HPDE6-E6E7 (cell line): ENCODE measurements around the gene HPS3.
"Not testable (repeated sequence)": the region's sequence is repeated elsewhere in the genome, so short reads cannot be mapped to it uniquely, and the experiment has no call there.

Experiments
- DNase-seq: peaks from one replicate; pipeline ENCODE4 v3.0.0; 2011; ENCODE audit warnings: missing footprints; ENCODE audit errors: extremely low spot score

HPS3 gene

DNA sequence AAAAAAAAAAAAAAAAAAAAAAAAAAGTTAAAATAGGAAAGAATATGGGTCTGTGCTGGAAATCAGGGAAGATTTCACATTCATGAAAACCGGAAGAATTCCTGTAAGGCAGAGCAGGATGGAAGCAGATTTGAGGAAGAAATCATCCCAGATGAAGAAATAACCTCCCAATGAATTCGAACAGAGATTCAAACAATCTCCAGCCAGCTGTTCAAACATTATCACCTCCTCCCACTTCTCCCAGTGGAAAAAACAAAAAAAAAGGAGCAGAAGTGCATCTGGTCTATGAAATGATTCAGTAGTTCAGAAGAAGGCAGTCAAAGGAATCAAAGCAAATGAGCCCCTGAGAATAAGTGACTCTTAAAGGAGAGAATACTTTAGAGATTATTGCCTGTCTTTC, 59.1 kb downstream of the HPS3 start:
- DNase-seq: no peak

DNA sequence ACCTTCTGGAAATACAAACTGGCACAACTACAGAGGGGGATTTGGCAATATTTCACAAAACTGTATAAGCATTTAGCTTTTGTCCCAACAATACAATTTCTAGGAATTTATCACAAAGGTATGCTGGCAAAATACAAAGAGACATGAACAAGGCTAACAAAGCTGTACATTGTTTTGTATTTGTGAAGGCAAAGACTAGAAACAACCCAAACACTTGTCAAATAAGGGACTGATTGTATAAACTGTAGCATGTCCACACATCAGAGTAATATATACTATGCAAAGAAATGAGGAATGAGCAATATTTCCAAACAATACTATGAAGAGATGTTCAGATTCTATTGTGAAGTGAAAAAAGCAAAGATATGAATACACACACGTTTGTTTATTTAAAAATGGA, 65.8 kb downstream of the HPS3 start:
- DNase-seq: no peak

DNA sequence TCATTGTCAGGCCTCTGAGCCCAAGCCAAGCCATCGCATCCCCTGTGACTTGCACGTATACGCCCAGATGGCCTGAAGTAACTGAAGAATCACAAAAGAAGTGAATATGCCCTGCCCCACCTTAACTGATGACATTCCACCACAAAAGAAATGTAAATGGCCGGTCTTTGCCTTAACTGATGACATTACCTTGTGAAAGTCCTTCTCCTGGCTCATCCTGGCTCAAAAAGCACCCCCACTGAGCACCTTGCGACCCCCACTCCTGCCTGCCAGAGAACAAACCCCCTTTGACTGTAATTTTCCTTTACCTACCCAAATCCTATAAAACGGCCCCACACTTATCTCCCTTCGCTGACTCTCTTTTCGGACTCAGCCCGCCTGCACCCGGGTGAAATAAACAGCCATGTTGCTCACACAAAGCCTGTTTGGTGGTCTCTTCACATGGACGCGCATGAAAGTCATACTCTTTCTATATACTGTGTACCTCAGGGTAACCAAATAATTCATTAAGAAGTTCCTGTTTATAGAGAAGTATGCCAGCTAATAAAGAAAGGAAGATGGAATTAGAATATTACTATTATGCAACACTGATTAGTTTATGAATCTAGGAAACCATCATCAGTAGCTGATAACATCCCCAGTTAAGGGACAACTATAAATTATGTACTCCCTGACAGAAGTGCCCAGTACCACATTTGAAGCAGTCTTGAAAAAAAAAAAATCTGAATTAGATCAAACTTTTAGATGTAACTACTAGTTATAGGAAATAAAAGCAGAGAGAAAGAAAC, 67.6 kb downstream of the HPS3 start:
- DNase-seq: not testable (repeated sequence)

DNA sequence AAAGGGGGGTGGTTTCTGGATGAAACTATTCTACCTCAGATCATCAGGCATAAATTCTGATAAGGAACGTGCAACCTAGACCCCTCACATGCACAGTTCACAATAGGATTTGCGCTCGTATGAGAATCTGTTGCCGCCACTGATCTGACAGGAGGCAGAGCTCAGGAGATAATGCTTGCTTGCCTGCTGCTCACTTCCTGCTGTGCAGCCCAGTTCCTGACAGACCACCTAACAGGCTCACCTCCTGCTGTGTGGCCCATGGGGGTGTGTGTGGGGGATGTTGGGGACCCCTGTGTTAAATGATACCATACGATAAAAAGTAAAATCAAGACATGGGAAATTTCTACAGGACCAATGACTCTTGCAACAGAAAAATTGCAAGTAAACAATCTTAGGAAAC, 68.2 kb downstream of the HPS3 start:
- DNase-seq: no peak

DNA sequence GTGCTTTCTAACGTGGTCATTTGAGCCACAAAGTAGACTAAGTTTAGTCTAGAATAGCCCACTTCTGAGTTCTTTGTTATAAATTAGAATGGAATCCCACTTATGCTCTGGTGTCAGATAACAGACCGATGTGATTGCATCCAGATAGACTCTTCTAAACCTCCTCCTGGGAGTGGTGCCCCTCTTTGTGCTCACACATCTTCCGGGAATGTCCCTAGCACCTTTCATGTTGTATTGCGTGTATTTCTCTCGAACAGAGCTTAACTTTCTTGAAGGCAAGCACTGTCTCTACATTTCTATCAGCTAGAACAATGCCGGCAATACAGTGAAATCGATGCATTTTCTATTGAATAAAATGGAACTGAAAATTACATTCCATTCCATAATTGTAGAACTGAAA, 69.2 kb downstream of the HPS3 start:
- no peak for DNase-seq

DNA sequence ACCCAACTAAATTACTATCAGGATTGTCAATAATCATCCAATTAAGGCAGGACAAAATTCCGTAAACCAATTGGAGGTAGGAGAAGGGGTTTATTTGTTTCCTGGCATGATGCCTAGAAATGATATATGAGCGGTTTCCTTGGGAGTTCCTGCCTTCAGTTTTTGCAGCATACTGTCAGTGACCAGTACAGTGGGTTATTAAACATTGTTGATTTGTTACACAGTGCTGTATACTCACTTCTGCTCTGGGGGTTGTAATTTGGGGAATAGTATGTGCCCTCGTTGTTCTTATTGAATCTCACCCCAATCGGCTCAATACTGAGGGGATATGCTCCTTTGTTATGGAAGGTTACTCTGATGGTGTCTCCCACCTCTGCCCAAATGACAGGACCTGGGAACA, 70.0 kb downstream of the HPS3 start:
- DNase-seq: no peak

DNA sequence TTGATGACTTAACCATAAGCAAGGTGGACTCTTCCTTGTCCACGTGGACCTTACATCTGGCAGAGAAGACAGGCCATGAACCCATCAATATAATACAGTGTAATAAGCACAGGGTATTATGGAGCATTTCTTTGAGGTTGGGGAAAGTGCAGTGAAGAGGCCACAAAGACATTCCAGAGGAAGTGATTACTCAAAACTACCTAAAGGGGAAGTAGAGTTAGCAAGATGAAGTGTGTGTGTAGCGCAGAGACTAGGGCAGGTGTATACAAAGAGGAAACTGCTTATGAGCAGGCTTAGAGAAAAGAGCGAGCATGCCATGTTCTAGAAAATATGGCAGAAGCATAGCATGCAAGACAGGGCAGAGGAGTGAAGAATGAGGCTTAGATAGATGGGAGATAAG, 74.3 kb downstream of the HPS3 start:
- DNase-seq: no peak

DNA sequence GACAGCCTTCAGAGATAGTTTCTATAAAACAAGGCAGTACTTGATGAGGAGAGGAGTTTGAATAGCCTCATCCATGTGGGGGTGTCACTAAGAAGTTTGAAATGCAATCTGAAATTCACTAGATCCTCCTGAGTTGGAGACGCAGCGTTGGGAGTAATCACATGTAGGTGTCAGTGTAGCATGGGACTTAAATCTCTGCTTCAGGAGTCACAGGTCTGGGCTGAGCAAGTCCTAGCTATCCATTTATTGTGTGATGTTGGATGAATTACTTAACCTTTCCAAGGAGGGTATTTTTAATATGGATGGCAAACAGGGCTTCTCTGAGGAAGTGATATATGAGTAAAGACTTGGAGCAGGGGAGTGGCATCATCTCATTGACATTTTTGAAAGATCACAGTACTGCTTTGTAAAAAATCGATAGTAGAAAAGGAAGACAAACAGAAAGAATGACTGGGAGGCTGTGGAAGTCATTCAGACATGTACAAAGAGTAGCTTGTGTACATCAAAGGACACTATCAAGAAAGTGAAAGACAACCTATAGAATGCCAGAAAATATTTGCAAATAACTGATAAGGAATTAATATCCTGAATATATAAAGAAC, 75.1 kb downstream of the HPS3 start:
- DNase-seq: no peak

DNA sequence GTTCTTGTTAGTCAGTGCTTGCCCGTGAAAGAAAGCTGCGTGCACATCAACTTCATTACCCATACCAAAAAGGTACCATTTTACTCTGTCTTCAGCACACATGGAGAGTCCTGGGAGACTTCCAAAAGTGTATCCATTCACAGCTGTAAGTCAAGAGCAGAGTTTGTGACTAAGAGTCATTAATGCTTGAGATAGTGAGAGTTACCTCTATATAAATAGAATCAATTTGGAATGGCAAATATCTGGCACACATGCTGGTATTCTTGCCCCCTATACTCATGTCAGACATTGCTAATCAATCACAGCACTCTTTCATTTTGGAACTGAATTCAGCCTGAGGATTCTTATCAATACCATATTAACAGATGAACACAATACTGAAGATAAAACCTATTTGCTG, 78.0 kb downstream of the HPS3 start:
- DNase-seq: no peak

DNA sequence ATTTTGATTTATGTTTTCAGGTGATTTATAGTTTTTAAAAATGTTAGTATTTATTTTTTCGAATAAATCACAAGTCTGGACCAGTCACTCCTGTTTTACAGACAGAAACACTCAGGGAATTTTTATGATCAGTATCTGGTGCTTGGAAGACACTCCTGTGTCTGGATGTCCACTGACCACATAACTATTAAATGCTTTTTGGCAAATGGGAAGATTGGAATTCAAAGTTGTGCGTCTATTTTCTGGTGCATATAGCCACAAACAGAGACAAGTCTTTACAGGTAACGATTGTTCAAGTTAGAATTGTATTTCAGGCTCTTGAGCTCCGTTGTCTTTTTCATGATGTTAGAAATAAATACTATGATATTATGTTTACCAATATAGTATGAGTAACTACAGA, 80.0 kb downstream of the HPS3 start:
- DNase-seq: no peak

DNA sequence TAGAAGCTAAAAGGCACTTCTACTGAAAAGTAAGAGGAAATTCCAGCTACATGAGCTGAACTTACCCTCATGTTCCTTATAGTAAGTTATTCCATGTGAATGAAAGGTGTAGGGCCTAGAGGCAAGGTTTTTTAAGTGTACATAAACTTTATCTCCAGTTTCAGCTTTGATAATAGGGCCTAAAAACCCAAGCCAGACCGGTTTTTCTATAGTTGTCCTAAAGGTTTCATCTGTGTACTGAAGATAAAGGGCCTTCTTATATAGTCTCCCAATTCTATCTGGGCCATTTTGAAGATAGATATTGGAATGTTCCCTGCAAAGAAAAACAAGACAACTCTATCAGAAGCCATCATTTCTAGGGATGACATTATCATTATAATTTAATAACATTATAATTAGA, 82.9 kb downstream of the HPS3 start:
- DNase-seq: no peak

DNA sequence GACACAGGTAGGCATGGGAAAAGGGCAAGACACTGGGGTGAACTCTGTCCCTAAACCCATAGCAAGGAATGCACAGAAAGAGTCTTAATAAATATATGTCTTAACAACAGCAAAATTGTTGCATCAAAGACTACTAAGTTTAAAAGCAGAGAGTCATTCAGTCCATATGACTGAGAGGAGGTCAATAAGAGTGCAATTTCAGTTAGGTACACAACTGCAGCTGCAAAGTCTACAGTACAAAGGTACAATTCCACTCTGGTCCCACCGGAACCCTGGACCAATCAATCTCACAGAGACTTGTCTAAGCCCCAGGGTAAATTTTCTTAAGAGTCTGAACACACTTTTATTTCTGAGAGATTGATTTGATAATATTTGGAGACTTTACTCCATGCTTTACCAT, 85.3 kb downstream of the HPS3 start:
- no peak for DNase-seq

DNA sequence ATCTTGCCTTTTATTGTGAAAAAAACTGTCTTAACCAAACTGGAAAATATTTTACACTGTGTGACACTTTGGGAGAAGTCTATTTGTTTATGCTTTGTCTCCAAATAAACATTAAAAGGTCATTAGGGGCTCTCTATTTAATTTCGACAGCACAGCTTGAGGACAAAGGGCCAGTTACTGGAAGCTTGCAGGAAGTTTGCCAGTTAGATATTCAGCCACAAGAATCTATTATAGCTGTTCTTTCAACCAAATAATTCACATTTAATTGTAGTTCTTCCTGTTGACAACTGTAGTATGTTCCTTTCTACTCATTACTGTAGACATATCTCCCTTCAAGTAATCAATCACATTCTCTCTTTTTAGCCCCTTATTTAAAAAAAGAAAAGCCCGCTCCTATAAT, 86.1 kb downstream of the HPS3 start:
- DNase-seq: no peak

DNA sequence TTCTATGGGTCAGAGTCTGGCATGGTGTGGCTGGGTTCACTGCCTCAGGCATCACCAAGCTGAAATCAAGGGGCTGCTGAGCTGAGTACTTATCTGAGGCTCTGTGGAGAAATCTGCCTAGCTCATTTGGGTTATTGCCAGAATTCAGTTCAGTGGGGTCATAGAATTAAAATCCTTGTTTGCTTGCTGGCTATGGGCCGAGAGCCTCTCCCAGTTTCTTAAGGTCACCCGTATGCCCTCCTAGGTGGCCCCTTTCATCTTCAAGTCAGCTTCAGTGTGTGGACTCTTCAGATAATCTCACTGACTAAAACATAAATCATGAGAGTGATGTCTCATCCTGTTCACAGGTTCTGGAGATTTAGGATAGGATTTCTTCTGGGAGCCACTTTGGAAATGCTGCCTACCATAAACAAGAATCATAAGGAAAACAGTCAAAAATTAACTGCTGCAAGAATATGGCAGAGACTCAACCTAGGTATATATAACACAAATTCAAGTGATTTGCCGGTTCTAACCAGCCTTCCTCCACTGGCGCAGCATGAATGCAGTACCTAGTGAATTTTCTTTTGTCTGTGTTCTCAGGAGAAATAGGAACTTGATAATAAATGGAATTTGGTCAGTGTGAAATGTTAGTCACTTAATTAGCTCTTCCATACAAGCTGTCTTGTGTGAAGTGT, 86.9 kb downstream of the HPS3 start:
- DNase-seq: no peak

DNA sequence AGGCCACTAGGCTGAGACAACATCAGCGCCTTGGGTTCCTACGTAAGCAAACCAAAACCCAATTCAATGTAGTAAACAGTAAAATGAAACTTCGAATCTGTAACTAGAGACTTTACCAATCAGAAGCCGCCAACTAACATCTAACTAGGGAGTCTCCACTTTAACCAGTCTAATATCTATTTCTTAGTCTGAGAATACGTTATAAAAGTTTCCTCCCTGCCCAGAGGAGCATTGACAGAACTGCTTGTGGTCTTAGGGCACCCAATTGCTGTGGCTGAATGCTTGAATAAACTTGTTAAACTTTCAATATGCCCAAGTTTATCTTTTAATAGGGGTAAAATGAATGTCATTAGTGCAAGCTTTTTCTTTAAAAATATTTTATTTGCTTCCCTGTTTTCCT, 87.9 kb downstream of the HPS3 start:
- DNase-seq: no peak

DNA sequence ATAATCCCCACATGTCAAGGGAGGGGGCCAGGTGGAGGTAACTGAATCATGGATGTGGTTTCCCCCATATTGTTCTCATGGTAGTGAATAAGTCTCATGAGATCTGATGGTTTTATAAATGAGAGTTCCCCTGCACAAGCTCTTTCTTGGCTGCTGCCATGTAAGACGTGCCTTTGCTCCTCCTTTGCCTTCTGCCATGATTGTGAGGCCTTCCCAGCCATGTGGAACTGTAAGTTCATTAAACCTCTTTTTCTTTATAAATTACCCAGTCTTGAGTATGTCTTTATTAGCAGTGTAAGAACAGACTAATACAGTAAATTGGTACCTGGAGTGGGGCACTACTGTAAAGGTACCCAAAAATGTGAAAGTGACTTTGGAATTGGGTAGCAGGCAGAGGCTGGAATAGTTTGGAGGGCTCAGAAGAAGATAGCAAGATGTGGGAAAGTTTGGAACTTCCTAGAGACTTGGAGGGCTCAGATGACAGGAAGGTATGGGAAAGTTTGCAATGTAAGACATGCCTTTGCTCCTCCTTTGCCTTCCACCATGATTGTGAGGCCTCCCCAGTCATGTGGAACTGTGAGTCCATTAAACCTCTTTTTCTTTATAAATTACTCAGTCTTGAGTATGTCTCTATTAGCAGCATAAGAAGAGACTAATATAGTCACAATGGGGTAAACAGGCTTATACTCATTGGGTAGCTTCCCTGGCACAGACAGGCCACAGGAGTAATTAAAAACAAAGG, 90.1 kb downstream of the HPS3 start:
- not testable (repeated sequence) for DNase-seq

DNA sequence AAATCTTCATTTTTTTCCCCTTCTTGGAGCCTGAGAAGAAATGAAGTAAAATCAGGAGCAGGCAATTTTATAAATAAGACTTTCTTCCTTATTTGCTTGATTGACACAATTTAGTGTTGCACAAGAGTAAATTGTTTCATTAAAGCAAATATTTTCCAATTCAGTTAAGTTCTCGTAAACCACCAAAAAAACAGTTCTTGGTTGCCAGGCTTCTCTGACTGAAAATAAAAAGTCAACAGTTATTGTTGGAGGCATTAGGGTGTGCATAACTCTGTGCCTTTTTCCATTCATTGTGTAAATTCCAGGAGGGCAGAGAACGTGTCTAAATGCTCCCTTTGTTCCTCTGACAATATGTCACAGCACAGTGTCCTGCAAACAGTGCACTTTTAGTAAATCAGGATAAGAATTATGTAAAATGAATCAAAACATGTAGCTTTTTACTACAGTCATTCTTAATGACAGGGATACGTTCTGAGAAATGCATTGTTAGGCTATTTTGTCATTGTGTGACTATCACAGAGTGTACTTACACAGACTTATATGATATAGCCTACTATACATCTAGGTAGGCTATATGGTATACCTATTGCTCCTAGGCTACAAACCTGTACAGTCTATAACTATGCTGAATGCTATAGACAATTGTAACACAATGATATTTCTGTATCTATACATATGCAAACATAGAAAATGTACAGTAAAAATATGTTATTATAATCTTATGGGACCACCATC, 92.5 kb downstream of the HPS3 start, which contains the start of gene CP:
CP (minus strand) TSS at position 47 of the 735 bp plus-strand sequence; CDS start at position 10, 37 bp downstream.
- DNase-seq: no peak
